Stomach smooth muscle (tissue), 2 donors: ENCODE results near the gene AKT1S1.
A peak's percentile ranks its signal among the peaks of the same experiment; 100 is the strongest.
"Not testable (repeated sequence)": the region's sequence is repeated elsewhere in the genome, so short reads cannot be mapped to it uniquely, and the experiment has no call there.

Source experiments
- H3K27ac ChIP-seq: one replicate; pipeline ENCODE4 v1.7.0; 2013; ENCODE audit warnings: mild to moderate bottlenecking, low read length, inconsistent platforms
- H3K27me3 ChIP-seq, 2 donors: one replicate each; pipeline ENCODE4 v1.7.0; 2013; ENCODE audit warnings: low read length in 2 of 2; ENCODE audit not compliant: insufficient read depth in 2 of 2, control insufficient read depth in 1 of 2
- H3K36me3 ChIP-seq, 2 donors: one replicate each; pipeline ENCODE4 v1.7.0; 2013; ENCODE audit warnings: low read length in 2 of 2; ENCODE audit not compliant: control insufficient read depth in 2 of 2, insufficient read depth in 2 of 2
- H3K4me1 ChIP-seq: one replicate; pipeline ENCODE4 v1.7.0; 2013; ENCODE audit warnings: low read length; ENCODE audit not compliant: control insufficient read depth, insufficient read depth
- H3K4me3 ChIP-seq, 2 donors: one replicate each; pipeline ENCODE4 v1.7.0; 2013; ENCODE audit warnings: low read length in 2 of 2
- H3K9ac ChIP-seq, 2 donors: one replicate each; pipeline ENCODE4 v1.7.0; 2013; ENCODE audit warnings: low read length in 2 of 2, mild to moderate bottlenecking in 1 of 2
- H3K9me3 ChIP-seq, 2 donors: one replicate each; pipeline ENCODE4 v1.7.0; 2013; ENCODE audit warnings: low read length in 2 of 2; ENCODE audit not compliant: control insufficient read depth in 2 of 2
- donor health status: healthy.
- donor health status: Pancreatic carcinoma.

Gene AKT1S1

GRCh38 chr19:49877020-49877878 lies at the start of gene AKT1S1, which contains the start of gene TBC1D17:
Gene AKT1S1, minus strand, starts transcription at chr19:49877355. Its CDS starts 4,060 bp downstream, at chr19:49873295.
Gene TBC1D17, plus strand, starts transcription at chr19:49877702. Its CDS starts 22 bp downstream, at chr19:49877724.
- peaks cover 28 to 36% of the 10 kb centered on the region in 2 donors for H3K36me3 ChIP-seq
- no peaks in the 10 kb centered on the region for H3K27me3 ChIP-seq
- H3K9ac ChIP-seq, result peak within 1 kb of the TSS; percentile 100
- H3K4me1 ChIP-seq, result peaks cover 35% of the 10 kb centered on the region
- peak within 1 kb of the TSS; percentile 100 for H3K4me3 ChIP-seq
- H3K9me3 ChIP-seq, result no peaks in the 10 kb centered on the region
- H3K27ac ChIP-seq, result peak within 1 kb of the TSS; percentile 100

GRCh38 chr19:49926515-49926914 lies 49.4 kb upstream of the AKT1S1 start:
- Histone ChIP-seq H3K4me3 (no peak overlapping the region), H3K9me3 (no peaks in the 10 kb centered on the region), H3K9ac (no peak overlapping the region), H3K4me1 (peaks cover 22% of the 10 kb centered on the region), H3K27ac (no peak overlapping the region), H3K36me3 (peaks cover 11 to 15% of the 10 kb centered on the region in 2 donors), H3K27me3 (no peaks in the 10 kb centered on the region)

GRCh38 chr19:49925486-49925885 lies 48.3 kb upstream of the AKT1S1 start:
- peaks cover 19% of the 10 kb centered on the region for H3K4me1 ChIP-seq
- no peaks in the 10 kb centered on the region for H3K9me3 ChIP-seq
- H3K9ac ChIP-seq, result no peak overlapping the region
- H3K27me3 ChIP-seq, result no peaks in the 10 kb centered on the region
- H3K4me3 ChIP-seq, result no peak overlapping the region
- H3K27ac ChIP-seq, result no peak overlapping the region
- peaks cover 11 to 15% of the 10 kb centered on the region in 2 donors for H3K36me3 ChIP-seq

GRCh38 chr19:49924881-49925210 lies 47.7 kb upstream of the AKT1S1 start:
- not testable (repeated sequence) for H3K27ac ChIP-seq, H3K9me3 ChIP-seq, H3K9ac ChIP-seq, H3K4me3 ChIP-seq, H3K27me3 ChIP-seq
- Histone ChIP-seq H3K36me3 (peaks cover 11 to 15% of the 10 kb centered on the region in 2 donors), H3K4me1 (peaks cover 15% of the 10 kb centered on the region)

- Histone ChIP-seq H3K4me1 (peaks cover 15% of the 10 kb centered on the region), H3K9ac (no peak overlapping the region), H3K36me3 (peaks cover 11 to 15% of the 10 kb centered on the region in 2 donors)
These were observed 47.1 kb upstream of the AKT1S1 start for GRCh38 chr19:49924004-49924880.

GRCh38 chr19:49923055-49924003 lies 46.2 kb upstream of the AKT1S1 start:
- Histone ChIP-seq H3K9ac (no peak overlapping the region), H3K27me3 (no peaks in the 10 kb centered on the region), H3K4me3 (no peak overlapping the region), H3K36me3 (peaks cover 11 to 17% of the 10 kb centered on the region in 2 donors), H3K9me3 (no peaks in the 10 kb centered on the region), H3K27ac (no peak overlapping the region), H3K4me1 (peaks cover 11% of the 10 kb centered on the region)

More at GRCh38 chr19:49924004-49924880, 47.1 kb upstream of the AKT1S1 start:
- Histone ChIP-seq H3K27ac (no peak overlapping the region), H3K4me3 (no peak overlapping the region), H3K27me3 (no peaks in the 10 kb centered on the region), H3K9me3 (no peaks in the 10 kb centered on the region)

- Histone ChIP-seq H3K27me3 (no peaks in the 10 kb centered on the region), H3K36me3 (peaks cover 9 to 16% of the 10 kb centered on the region in 2 donors), H3K9me3 (no peaks in the 10 kb centered on the region), H3K9ac (no peak overlapping the region), H3K4me1 (peaks cover 5% of the 10 kb centered on the region), H3K27ac (no peak overlapping the region), H3K4me3 (no peak overlapping the region)
These were observed 45.0 kb upstream of the AKT1S1 start for GRCh38 chr19:49921871-49922795.

GRCh38 chr19:49920624-49921363 lies 43.6 kb upstream of the AKT1S1 start:
- Histone ChIP-seq H3K9me3 (no peaks in the 10 kb centered on the region), H3K36me3 (peaks cover 9 to 16% of the 10 kb centered on the region in 2 donors), H3K4me3 (no peak overlapping the region), H3K4me1 (peaks cover 5% of the 10 kb centered on the region), H3K27me3 (no peaks in the 10 kb centered on the region), H3K9ac (no peak overlapping the region), H3K27ac (no peak overlapping the region)

- Histone ChIP-seq H3K36me3 (peaks cover 4 to 17% of the 10 kb centered on the region in 2 donors), H3K4me1 (peaks cover 3% of the 10 kb centered on the region), H3K9ac (no peak overlapping the region), H3K4me3 (no peak overlapping the region), H3K9me3 (no peaks in the 10 kb centered on the region), H3K27me3 (no peaks in the 10 kb centered on the region), H3K27ac (no peak overlapping the region)
These were observed 40.9 kb upstream of the AKT1S1 start for GRCh38 chr19:49918089-49918488.
